ENCODE measurements around the gene MYH7B.

Gene MYH7B
- 0.09 to 0.54 reads per million in 2 experiments for total RNA-seq

DNA sequence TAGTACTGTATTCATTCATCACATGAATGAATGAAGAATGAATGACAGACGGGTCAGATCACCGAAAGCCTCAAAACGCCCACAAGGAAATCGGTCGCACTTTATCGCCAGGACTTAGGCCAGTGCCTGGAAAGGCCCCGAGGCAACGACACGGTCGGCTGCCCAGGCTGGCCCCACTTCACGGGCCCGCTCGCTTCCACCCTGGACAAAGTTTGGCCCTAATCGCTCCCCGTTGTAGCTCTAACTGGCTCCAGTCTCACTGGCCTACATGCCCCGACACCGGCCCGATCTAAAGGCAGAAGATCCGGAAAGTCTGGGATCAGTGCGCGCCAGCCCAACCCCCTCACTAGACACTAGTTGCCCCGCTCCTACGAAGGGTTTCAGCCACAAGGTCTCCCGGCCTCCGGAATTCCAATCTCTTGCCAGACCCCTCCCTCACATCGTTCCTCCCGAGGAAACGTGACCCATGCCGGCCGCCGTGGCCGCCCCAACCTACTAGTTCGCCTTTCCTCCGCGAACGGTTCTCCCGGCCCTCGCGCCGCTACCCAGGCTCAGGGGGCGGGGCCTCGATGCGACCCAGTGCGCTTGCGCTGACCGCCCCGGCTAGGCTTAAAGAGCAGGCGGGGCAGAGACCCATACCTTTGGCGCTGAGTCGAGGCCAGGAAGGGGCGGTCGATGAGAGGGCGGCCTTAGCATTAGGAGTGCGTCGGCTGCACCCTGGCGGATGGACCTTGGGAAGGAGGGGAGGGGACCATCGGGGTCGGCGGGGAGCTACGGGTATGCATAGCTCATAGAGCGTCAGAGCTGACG, at the start of gene MYH7B, which contains the start of gene GSS:
MYH7B (plus strand) TSS at position 638 of the 810 bp plus-strand sequence. CDS start 22,138 bp downstream, outside the sequence.
GSS (minus strand) TSS at position 576 of the 810 bp plus-strand sequence. CDS start 3,954 bp downstream, outside the sequence.
- peak; percentile 92 for DNase-seq (ENCODE audit: low read depth)

DNA sequence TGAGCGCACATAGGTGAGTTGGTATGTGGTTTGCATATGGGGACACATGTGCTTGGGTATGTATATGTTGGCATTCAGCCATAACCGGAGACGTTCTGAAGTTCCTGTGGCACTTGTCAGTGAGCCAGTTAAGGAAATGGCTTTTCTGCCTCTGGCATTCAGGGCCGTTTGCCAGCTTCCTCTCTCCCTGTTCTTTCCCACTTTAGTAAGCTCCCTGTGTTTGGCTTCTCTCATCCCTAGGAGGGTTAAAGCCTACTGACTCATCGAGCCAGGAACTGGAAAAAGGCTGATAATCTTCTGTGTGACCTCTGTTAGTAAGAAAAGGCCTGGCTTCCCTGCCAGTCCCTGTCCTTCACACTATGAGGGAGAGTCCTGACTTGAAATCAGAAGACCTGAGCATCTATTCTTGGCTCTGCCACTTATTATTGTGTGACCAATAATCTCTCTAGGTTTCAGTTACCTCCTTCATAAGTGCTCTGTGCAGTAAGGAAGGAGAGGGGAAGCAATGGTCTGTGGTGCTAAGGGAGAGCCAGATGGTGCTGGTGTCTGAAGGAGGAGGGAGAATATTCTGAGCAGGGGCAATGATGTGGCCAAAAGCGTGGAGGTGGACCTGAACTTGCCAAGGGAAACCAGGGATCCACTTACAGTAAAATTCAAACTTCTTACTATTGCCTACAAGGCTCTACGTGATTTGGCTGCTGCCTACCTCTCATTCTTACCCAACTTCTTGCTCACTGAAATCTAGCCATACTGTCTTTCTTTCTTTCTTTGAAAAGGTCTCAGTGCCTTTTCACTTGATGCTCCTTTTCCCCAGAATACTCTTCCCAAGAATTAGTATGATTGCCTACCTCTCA, 47.8 kb upstream of the MYH7B start:
- no peak for DNase-seq (ENCODE audit: low read depth)

DNA sequence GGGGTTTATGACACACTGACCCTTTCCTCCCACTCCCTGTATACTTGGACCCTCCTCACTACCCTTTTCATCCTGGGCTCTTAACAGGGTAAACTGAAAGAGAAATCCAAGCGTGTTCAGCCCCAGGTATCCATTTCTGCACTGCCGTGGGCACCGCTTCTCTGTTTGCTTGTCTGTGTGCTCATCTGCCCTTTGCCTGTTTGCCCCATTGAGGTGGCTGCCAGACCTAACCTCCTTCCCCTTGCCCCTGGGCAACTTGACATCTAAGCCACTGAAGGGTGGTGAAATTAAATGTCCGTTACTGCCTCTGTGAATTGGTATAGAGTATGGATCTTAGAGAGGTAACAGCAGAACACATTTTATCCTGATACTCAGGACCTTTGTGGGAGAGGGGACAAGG, 40.5 kb upstream of the MYH7B start:
- DNase-seq (ENCODE audit: low read depth) = no peak

DNA sequence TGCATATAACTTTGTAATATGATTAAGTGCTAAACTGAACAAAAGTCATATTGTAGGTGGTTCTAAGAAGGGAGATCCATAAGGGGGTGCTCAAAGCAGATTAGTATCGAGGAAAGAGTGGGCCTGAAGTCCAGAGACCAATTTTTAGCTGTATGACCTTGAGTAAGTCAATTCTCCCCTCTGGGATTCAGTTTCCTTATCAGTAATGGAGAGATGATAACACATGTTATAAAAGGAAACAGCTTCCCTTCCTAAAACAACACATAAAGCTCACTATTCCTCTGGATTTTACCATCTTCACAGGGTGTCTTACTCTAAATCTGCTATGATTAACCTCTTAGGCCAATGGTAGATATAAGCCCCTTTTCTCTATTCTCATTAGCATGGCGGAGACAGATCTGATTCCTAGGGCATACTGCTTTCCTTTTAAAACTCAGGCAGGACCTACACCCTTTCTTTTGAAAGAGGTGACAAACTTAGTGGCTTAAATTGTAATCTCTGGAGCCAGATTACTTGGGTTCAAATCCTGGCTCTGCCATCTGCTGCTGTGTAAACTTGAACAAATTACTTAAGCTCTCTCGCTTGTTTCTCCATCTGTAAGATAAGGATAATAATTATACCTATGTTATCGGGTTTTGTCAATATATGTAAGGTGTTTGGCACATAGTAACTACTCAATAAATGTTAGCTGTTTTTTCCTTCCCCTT, 39.8 kb upstream of the MYH7B start:
- DNase-seq (ENCODE audit: low read depth) = no peak

DNA sequence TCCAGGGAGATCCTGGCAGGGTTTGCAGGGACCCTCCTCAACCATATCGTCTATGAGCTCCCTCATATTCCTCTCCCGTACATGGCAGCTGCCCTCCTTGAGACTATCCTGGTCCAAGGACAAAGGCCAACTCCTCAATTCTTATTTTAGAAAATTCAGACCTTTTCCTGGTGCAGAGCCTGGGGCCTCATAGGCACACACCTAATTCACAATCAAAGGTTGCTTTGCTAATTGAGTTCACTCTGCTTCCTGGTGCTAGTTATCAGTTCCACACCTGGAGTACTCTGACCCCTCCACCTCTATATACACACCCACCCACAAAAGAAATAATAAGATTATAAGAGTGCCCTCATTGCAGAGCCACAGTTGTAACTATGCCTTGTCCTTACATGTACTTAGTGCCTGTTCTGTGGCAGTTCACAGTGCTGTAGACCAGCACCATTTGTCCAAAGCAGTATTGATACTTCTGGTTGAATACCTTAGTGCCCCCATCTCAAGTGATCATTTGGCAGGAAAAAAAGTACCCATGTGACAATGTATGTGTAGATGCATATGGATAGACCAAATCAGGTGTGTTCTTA, 38.8 kb upstream of the MYH7B start:
- no peak for DNase-seq (ENCODE audit: low read depth)

DNA sequence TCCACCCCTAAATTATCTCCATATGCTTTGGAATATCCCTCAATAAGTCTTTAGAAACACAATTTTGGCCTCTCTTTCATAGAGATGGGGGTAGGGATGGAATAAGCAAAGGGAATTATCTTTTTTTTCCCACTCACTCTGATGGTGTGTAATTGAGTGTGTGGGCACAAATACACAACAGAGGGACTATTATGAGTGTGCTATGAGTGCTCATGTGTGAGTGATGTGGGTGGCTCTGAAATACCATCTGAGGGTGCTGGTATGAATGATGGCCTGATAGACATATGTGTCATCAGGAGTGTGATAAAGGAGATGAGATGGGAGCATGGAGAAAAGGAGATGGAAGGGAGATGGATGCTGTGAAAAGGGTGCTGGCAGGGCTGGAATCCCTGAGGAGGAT, 35.6 kb upstream of the MYH7B start:
- DNase-seq (ENCODE audit: low read depth) = no peak

DNA sequence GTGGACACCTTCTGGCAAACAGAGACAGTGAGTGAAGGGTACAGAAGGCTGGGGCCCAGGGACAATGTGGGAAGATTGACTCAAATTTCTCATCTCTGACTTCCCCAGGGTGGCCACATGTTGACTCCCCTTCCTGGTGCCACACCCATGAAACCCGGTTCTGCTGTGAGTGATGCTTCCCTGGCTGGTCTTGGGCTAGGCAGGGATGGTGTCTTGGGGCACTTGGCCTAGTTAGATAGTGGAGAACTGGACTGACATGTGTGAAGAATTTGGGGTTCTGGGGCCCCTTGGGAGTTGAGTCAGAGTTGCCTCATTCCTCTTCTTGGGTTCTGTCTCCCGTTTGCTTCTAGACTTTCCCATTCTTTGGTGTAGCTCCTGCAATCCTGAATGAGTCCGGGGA, 34.2 kb upstream of the MYH7B start:
- DNase-seq (ENCODE audit: low read depth) = no peak

DNA sequence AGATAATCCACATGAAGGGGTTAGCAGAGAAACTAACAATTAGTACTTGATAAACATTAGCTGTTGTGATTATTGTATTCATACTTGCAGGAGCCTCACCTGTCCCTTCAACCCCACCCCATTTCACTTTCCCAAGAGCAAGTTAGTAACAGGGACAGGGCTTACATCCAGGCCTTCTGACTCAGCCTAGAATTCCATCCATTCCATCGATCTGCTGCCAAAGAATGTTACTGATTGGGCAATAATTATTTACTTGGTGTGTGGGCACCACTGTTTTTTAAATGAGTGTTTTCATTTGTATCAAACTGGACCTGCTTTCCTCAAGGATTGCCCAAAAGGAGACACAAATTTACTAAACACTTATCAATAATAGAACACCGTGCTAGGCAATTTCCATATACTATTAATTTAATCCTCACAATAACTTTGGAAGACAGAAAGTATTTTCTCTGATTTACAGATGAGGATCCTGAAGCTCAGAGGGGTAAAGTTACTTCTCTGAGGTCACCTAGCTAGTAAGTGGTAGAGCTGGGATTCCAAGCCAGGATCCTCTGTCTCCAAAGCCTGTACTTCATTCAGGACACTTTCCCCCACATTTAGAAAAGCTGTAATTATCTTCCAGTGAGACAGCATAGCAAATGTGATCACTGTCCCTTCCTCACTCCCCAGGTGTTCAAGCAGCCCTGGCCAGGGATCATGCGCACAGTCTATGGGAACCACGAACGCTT, 32.9 kb upstream of the MYH7B start:
- DNase-seq (ENCODE audit: low read depth) = no peak

DNA sequence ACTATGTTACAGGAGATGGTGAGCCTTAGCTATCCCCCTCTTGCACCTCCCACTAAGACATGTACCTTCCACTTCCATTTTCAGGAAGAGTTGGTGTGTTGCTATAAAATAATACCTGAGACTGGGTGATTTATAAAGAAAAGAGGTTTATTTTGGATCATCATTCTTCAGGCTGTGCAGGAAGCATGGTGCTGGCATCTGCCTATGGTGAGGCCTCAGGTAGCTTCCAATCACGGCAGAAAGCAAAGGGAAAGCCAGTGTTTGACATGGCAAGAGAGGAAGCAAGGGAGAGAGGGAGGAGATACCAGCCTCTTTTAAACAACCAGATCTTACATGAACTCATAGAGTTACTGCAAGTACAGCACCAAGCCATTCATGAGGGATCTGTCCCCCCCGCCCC, 32.3 kb upstream of the MYH7B start:
- DNase-seq (ENCODE audit: low read depth) = no peak

DNA sequence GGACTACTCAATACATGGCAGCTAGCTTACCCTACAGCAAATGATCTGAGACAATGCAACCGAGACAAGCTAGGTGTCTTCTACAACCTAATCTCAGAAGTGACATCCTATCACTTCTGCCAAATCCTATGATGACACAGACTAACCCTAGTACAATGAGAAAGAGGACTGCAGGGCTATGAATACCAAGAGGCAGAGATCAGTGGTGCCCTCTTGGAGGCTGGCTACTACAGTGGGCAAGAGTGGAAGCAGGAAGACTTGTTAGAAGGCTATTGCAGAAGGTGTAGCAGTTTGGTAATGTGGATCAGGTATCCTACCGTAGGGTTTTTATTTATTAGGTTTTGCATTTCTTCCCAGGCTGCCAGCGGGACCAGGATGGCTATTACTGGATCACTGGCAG, 30.3 kb upstream of the MYH7B start:
- no peak for DNase-seq (ENCODE audit: low read depth)

DNA sequence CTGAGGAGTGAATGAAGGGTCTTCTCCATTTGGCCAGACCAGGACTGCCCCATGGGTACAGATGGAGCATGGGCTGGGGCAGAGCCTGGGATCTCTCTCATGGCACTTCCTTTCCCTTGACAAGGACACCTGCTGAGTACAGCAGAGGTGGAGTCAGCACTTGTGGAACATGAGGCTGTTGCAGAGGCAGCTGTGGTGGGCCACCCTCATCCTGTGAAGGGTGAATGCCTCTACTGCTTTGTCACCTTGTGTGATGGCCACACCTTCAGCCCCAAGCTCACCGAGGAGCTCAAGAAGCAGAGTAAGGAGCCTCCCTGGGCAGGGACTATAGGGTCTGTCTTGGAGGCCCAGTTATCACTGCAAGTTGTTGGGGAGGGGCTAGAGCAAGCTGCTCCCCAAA, 29.7 kb upstream of the MYH7B start:
- no peak for DNase-seq (ENCODE audit: low read depth)

DNA sequence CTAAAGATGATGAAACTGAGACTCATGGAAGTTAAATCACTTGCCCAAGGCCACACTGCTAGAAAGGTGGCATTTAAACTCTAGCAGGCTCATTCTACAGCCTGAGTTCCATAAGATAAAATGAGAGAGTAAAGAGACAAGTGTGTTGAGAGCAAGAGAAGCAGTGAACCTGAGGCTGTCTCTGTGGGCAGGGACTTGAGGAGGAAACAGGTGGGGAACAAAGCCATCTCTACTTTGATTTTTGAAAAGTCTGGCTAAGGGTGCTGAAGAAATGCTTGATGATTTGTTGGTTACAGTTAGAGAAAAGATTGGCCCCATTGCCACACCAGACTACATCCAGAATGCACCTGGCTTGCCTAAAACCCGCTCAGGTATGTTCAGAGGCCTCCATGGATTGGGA, 29.1 kb upstream of the MYH7B start:
- DNase-seq (ENCODE audit: low read depth) = no peak

DNA sequence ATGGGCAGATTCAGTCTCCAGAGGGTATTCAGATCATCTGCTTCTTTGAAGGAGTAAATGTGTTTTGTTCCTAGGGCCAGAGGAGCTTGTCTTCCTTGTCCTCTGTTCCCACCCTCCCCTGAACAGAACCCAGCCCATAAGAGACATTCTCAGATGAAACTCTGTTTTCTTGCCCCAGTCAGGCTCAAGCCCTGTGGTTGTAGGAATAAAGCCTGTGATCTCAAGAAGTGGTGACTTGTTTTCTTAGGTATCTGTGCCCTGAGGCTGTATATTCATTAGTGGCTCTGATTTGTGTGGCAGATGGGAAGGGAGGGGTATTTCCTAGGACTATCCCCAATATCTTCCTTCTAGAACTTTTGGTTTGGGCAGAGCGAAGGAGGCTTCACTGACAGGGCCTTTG, 27.9 kb upstream of the MYH7B start:
- DNase-seq (ENCODE audit: low read depth) = no peak

DNA sequence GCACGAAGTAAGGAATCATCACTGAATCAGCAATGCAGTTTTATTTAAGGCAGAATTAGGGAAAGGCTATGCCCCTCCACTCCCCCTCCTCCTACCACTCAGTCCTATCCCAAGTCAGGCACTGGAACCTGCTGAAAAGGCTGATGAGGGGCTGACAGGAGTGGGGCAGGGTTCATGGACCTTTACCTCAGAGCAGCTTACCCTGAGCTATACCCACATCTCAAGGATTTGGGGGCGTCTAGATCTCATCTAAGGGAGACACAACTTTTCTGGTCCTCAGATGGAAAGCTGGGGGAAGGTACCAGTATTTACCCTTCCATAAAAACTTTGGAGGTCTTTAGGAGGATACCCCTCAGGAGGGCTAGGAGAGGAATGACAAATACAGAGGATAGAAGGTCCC, 27.3 kb upstream of the MYH7B start:
- DNase-seq (ENCODE audit: low read depth) = no peak

DNA sequence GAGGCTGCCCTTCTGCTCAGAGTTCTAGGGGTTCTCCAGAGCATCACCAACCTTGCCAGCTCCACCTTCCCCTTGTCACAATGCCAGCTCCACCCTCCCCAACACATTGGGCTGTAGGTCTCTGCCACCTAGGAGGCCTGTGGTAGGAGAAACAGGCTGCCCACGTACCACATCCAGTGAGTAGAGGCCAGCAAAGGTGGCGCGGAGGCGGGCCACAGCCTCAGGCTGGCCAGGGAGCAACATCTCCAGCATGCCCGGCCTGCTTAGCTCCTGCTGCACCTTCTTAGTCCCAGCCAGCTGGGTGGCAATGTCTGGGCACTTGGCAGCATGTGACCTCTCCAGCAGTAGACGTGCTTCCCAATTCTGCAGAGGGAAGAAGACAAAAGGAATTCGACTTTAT, 23.9 kb upstream of the MYH7B start:
- no peak for DNase-seq (ENCODE audit: low read depth)

DNA sequence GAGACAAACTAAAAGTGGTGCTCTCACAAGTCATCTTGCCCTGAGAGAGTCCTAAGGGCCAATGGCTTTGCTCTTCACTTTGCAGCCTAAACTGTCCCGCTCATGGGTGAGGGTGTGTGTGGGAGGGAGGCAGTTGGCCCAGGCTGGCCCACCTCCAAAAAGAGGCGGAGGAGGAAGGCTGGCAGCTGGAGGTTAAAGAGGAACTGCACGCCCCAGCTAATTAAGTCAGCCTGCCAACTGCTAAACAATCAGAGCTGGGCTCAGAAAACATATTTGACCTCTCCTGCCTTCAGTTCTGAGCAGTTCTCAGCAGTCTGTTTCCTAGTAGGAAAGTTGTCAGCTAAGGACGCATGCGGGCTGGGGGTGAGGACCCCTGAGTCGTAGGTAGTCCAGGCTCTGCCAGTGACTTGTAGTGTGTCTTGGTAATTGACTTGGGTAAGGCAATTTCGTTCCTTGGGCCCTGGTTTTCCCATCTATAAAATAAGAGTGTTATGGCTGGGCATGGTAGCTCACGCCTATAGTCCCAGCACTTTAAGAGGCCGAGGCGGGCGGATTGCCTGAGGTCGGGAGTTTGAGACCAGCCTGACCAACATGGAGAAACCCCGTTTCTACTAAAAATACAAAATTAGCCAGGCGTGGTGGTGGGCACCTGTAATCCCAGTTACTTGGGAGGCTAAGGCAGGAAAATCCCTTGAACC, 17.1 kb upstream of the MYH7B start:
- DNase-seq (ENCODE audit: low read depth) = no peak

DNA sequence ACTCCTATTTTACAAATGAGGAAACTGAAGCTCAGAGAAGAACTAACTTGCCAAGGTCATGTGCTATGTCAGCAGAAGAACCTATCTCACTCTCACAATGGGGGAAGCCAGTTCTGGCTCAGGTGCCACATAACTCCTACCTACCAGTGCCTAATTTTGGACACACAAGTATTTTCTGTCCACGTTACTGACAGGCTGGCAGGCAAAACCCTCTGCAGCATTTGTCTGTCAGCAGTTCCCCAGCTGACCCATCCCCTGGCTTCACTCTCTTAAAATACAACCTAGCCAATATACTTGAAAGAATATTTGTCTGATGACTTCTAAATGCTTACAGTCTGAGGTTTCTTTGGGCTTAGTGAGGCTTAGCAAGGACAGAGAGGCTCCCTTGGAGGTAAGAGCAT, 15.6 kb upstream of the MYH7B start:
- no peak for DNase-seq (ENCODE audit: low read depth)

DNA sequence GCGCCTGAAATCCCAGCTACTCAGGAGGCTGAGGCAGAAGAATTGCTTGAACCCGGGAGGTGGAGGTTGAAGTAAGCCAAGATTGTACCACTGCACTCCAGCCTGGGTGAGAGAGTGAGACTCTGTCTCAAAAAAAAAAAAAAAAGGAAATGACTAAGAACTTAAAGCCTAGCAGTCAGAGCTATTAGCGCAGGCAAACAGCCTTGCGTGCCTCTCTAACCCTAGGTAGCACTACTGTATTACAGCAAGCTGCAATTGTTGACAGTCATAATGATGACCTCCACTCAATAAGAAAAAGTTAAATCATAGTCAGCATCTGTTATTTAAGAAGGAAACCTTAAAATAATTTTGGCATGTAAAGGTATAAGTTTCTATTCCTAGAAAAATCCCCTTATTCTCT, 14.4 kb upstream of the MYH7B start:
- no peak for DNase-seq (ENCODE audit: low read depth)

DNA sequence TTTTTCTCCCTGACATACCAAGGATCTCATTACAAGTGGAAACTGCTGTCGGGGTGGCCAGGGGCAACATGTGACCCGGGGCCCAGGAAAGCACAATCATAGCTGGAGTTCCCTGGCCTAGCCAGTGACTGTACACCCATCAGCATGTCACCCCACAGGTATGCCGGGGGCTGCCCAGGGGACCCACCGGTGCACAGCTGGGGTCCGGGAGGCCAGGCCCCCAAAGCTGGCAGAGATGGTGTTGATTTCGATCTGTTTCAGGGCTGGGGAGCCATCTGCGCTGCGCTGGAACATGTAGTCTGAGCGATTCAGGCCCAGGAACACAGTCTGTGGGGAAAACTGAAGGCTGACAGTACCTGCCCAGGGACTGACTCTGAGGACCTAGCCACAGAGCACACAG, 13.4 kb upstream of the MYH7B start:
- no peak for DNase-seq (ENCODE audit: low read depth)

DNA sequence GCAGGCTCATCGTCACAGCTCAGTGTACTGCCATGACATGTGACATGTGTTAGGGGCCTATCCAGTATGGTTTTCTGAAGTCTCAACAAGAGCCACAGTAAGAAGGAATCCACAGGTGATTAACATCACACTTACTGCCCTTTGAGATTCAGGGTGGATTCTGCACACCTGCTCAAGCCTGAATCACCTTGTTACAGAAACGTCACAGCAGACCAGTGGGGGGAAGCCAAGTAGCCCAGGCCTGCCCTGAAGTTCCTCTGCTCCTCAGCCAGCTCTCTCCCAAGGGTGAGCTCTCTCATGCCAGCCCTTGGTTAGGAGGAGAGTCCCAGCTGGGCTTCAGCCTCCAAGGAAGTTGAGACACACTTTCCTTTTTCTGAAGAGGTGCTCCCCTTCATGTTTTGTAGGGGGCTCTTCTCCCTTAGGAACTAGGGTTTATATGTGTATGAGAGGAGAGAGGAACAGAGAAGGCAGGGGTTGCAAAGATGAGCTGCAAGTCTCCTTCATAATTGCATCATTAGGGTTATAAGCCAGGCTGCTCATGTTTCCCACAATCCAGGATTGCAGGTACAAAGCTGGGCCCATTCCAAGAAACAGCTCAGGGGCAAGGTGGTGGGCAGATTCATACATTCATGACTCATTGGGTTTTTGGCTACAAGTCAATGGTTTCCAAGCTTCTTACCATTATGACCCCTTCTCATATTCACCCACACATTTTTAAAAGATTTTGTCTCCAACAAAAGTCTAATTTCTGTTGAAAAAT, 11.7 kb upstream of the MYH7B start:
- no peak for DNase-seq (ENCODE audit: low read depth)
